IMR-90 (cell line): Measurements from ENCODE around the gene TTC1. TPM values are rescaled to one million over a fixed set of nuclear protein-coding genes. Genes with fewer than 3 reads are reported as not detected.

Experiments used
- ATAC-seq: fragments of 200-7000 bp; cut with Tn5 transposase; 2 replicates; pipeline ENCODE4 v1.9.1; 2020; ENCODE audit warnings: low read depth, mild to moderate bottlenecking, moderate library complexity
- BruUV-seq: library from RNA; stranded (reverse); fragments of 400-500 nt; replicated peaks from 2 replicates; lab custom pipeline; 2021; lab: Mats Ljungman, UMichigan
- CTCF ChIA-PET: fragments of 300-600 bp; formaldehyde crosslinking; extraction: SDS; loops from one replicate; lab custom pipeline; 2021; ENCODE audit warnings: antibody characterized with exemption; lab: Yijun Ruan, JAX
- POLR2A ChIA-PET: fragments of 300-600 bp; sonication (Branson Sonifier 250); formaldehyde crosslinking; loops from one replicate; lab custom pipeline; 2022; ENCODE audit warnings: antibody characterized with exemption; ENCODE audit not compliant: unreplicated experiment; lab: Charles Lee
- DNase-seq: peaks from one replicate; pipeline ENCODE4 v3.0.0; 2013
- H2AFZ ChIP-seq: replicated peaks from 2 replicates; pipeline ENCODE3; 2013; ENCODE audit warnings: low read length, mild to moderate bottlenecking; ENCODE audit not compliant: poor library complexity
- H2AK5ac ChIP-seq: 2 replicates; pipeline ENCODE4 v1.6.1; 2013; ENCODE audit warnings: low read depth, low read length, inconsistent platforms
- H2AK9ac ChIP-seq: replicated peaks from 2 replicates; pipeline ENCODE3; 2013; ENCODE audit warnings: mild to moderate bottlenecking, low read depth, low read length, moderate library complexity; ENCODE audit not compliant: poor library complexity
- H2BK120ac ChIP-seq: 2 replicates; pipeline ENCODE4 v1.6.1; 2013; ENCODE audit warnings: low read depth, low read length, inconsistent platforms
- H2BK15ac ChIP-seq: 3 replicates; pipeline ENCODE4 v1.6.1; 2013; ENCODE audit warnings: low read depth, low read length, inconsistent platforms
- H2BK20ac ChIP-seq: 2 replicates; pipeline ENCODE4 v1.6.1; 2013; ENCODE audit warnings: low read depth, mild to moderate bottlenecking, inconsistent platforms, low read length, moderate library complexity
- H2BK5ac ChIP-seq: 2 replicates; pipeline ENCODE4 v1.6.1; 2013; ENCODE audit warnings: mild to moderate bottlenecking, low read depth, low read length, inconsistent platforms; ENCODE audit not compliant: poor library complexity, severe bottlenecking
- H3K14ac ChIP-seq: replicated peaks from 2 replicates; pipeline ENCODE4 v1.6.1; 2013; ENCODE audit warnings: low read depth, low read length, inconsistent platforms
- H3K18ac ChIP-seq: 2 replicates; pipeline ENCODE4 v1.6.1; 2013; ENCODE audit warnings: low read depth, low read length, control low read depth
- H3K23ac ChIP-seq: 2 replicates; pipeline ENCODE4 v1.6.1; 2013; ENCODE audit warnings: low read depth, low read length, inconsistent platforms
- H3K27ac ChIP-seq: 2 replicates; pipeline ENCODE4 v1.5.1; 2013; ENCODE audit warnings: mild to moderate bottlenecking, control low read depth, low read length; ENCODE audit not compliant: insufficient read depth
- H3K27me3 ChIP-seq: 2 replicates; pipeline ENCODE4 v1.6.1; 2013; ENCODE audit warnings: low read length; ENCODE audit not compliant: control insufficient read depth, insufficient read depth
- H3K36me3 ChIP-seq: 2 replicates; pipeline ENCODE4 v1.6.1; 2013; ENCODE audit warnings: low read length, mixed read lengths; ENCODE audit not compliant: control insufficient read depth, insufficient read depth
- H3K4ac ChIP-seq: 2 replicates; pipeline ENCODE4 v1.6.1; 2013; ENCODE audit warnings: low read depth, low read length, inconsistent platforms
- H3K4me1 ChIP-seq: 2 replicates; pipeline ENCODE4 v1.6.1; 2013; ENCODE audit warnings: low read length, mixed read lengths; ENCODE audit not compliant: control insufficient read depth, insufficient read depth
- H3K4me2 ChIP-seq: 2 replicates; pipeline ENCODE4 v1.6.1; 2013; ENCODE audit warnings: low read depth, mild to moderate bottlenecking, control low read depth, low read length, moderate library complexity
- H3K4me3 ChIP-seq: 2 replicates; pipeline ENCODE4 v1.5.1; 2013; ENCODE audit warnings: low read depth, mild to moderate bottlenecking, control low read depth, low read length, moderate library complexity; ENCODE audit not compliant: insufficient read depth
- H3K56ac ChIP-seq: 2 replicates; pipeline ENCODE4 v1.6.1; 2013; ENCODE audit warnings: low read length, inconsistent platforms; ENCODE audit not compliant: insufficient read depth; ENCODE audit errors: extremely low read depth
- H3K79me1 ChIP-seq, 2 experiments: 2 replicates each; pipeline ENCODE4 v1.6.1; 2013; ENCODE audit warnings: low read length in 2 of 2, inconsistent platforms in 1 of 2, low read depth in 1 of 2
- H3K9ac ChIP-seq: 2 replicates; pipeline ENCODE4 v1.6.1; 2013; ENCODE audit warnings: low read depth, low read length, control low read depth
- H3K9me1 ChIP-seq: 2 replicates; pipeline ENCODE4 v1.6.1; 2013; ENCODE audit warnings: low read length, inconsistent platforms; ENCODE audit not compliant: insufficient read depth
- H3K9me3 ChIP-seq: 2 replicates; pipeline ENCODE4 v1.6.1; 2013; ENCODE audit warnings: low read length; ENCODE audit not compliant: control insufficient read depth, insufficient read depth
- H4K20me1 ChIP-seq: 2 replicates; pipeline ENCODE4 v1.6.1; 2013; ENCODE audit warnings: low read length, inconsistent platforms; ENCODE audit not compliant: insufficient read depth
- H4K5ac ChIP-seq: 2 replicates; pipeline ENCODE4 v1.6.1; 2013; ENCODE audit warnings: mild to moderate bottlenecking, low read depth, low read length, control low read depth
- H4K8ac ChIP-seq, 2 experiments: 2 replicates each; pipeline ENCODE4 v1.6.1; 2013; ENCODE audit warnings: low read depth in 2 of 2, low read length in 2 of 2, control low read depth in 1 of 2, inconsistent platforms in 1 of 2
- H4K91ac ChIP-seq: 2 replicates; pipeline ENCODE4 v1.6.1; 2013; ENCODE audit warnings: low read depth, low read length, inconsistent platforms; ENCODE audit not compliant: insufficient read depth
- BHLHE40 ChIP-seq: fragments of 150-350 bp; IDR thresholded peaks from 2 replicates; pipeline ENCODE4 v1.6.1; 2016; ENCODE audit warnings: mild to moderate bottlenecking, low read depth, low read length
- CEBPB ChIP-seq: IDR thresholded peaks from 2 replicates; pipeline ENCODE4 v1.6.1; 2012; ENCODE audit warnings: low read depth, low read length, improper control_type of control experiment
- CHD1 ChIP-seq: IDR thresholded peaks from 2 replicates; pipeline ENCODE4 v1.6.1; 2012; ENCODE audit warnings: low read depth, low read length, improper control_type of control experiment
- ELK1 ChIP-seq: fragments of 150-350 bp; IDR thresholded peaks from 2 replicates; pipeline ENCODE4 v1.6.1; 2016; ENCODE audit warnings: low read depth, mild to moderate bottlenecking, low read length, moderate library complexity, borderline replicate concordance
- FOS ChIP-seq: fragments of 150-350 bp; IDR thresholded peaks from 2 replicates; pipeline ENCODE4 v1.6.1; 2016; ENCODE audit warnings: low read depth, low read length
- MAFK ChIP-seq: IDR thresholded peaks from 2 replicates; pipeline ENCODE4 v1.6.1; 2012; ENCODE audit warnings: low read depth, low read length, improper control_type of control experiment
- MAZ ChIP-seq: IDR thresholded peaks from 2 replicates; pipeline ENCODE4 v1.6.1; 2012; ENCODE audit warnings: low read depth, mild to moderate bottlenecking, low read length, improper control_type of control experiment, moderate library complexity, borderline replicate concordance
- MXI1 ChIP-seq: IDR thresholded peaks from 2 replicates; pipeline ENCODE4 v1.6.1; 2012; ENCODE audit warnings: low read depth, mild to moderate bottlenecking, low read length, moderate library complexity, borderline replicate concordance
- NFE2L2 ChIP-seq: fragments of 150-350 bp; IDR thresholded peaks from 2 replicates; pipeline ENCODE4 v1.6.1; 2016; ENCODE audit warnings: low read depth, mild to moderate bottlenecking, low read length
- POLR2A ChIP-seq: IDR thresholded peaks from 2 replicates; pipeline ENCODE4 v1.6.1; 2012; ENCODE audit warnings: mild to moderate bottlenecking, low read depth, low read length
- RAD21 ChIP-seq: IDR thresholded peaks from 2 replicates; pipeline ENCODE4 v1.6.1; 2012; ENCODE audit warnings: low read length, improper control_type of control experiment
- RCOR1 ChIP-seq: IDR thresholded peaks from 2 replicates; pipeline ENCODE4 v1.6.1; 2012; ENCODE audit warnings: mild to moderate bottlenecking, low read length, improper control_type of control experiment; ENCODE audit not compliant: insufficient replicate concordance
- RFX5 ChIP-seq: IDR thresholded peaks from 2 replicates; pipeline ENCODE4 v1.8.0; 2012; ENCODE audit warnings: low read depth, mild to moderate bottlenecking, low read length, moderate library complexity
- SMC3 ChIP-seq: fragments of 150-350 bp; IDR thresholded peaks from 2 replicates; pipeline ENCODE4 v1.6.1; 2016; ENCODE audit warnings: low read depth, mild to moderate bottlenecking, antibody characterized with exemption, low read length, moderate library complexity
- WGBS, 2 experiments: methylation state at CpG; one replicate each; pipeline versions ENCODE4 v1.1.5 to v1.1.7; 2013; ENCODE audit warnings: missing lambda C conversion rate in 2 of 2; ENCODE audit not compliant: insufficient read length in 1 of 2; ENCODE audit errors: extremely low coverage in 2 of 2; 5-methylcytosine and 5-hydroxymethylcytosine counted together
- dilution Hi-C: fragments of 300-500 bp; cut with HindIII; formaldehyde crosslinking; loops from one replicate; pipeline ENCODE4 v1.14.3; 2018; ENCODE audit warnings: low sequenced_read_pairs; ENCODE audit not compliant: unreplicated experiment
- in situ Hi-C: fragments of 300-500 bp; cut with MboI; formaldehyde crosslinking; loops from 3 replicates; pipeline ENCODE4 v1.14.3; 2019; ENCODE audit warnings: low sequenced_read_pairs, inconsistent platforms, mixed read lengths
- intact Hi-C: fragments of 100-400 bp; cut with micrococcal nuclease; formaldehyde crosslinking; loops from 2 replicates; pipeline ENCODE4 v1.10.0; 2022
- polyA plus RNA-seq, 3 experiments: library from polyadenylated mRNA; depleted of rRNA; stranded (reverse); fragments of >200 nt; gene quantifications; 2 replicates each; pipeline ENCODE4 v1.2.3, GENCODE V29; 2012; ENCODE audit warnings: low replicate concordance in 1 of 3
- total RNA-seq: library from RNA; depleted of rRNA; stranded (reverse); fragments of >200 nt; gene quantifications from 2 replicates; pipeline ENCODE4 v1.2.3, GENCODE V29; 2012
- TF ChIP-seq, protein P1 (sequence below): conservative IDR thresholded peaks from 2 replicates; pipeline ENCODE4 v1.5.1; 2012; ENCODE audit warnings: mild to moderate bottlenecking, low read depth, low read length, improper control_type of control experiment
- TF ChIP-seq, protein P2 (sequence below): fragments of 150-350 bp; IDR thresholded peaks from 2 replicates; pipeline ENCODE4 v1.6.1; 2017; ENCODE audit warnings: mild to moderate bottlenecking, antibody characterized with exemption, low read length, low read depth

Gene TTC1
- total and polyA plus RNA-seq, 2 of the 4 experiments (the other 2 are of a cell fraction) = 23.1 to 41.1 TPM

GRCh38 chr5:159971514-159971913, 37.4 kb upstream of the TTC1 start:
- Histone ChIP-seq H3K9me1 (peaks cover 21% of the 10 kb centered on the region), H4K8ac (peak overlapping the region; percentile 71 to 80), H2BK120ac (peak overlapping the region; percentile 97), H2AFZ (peak overlapping the region; percentile 79), H4K91ac (peak overlapping the region; percentile 91), H2BK15ac (peak overlapping the region; percentile 87; the same call in 2 of the 3 replicates), H2AK9ac (no peak overlapping the region), H3K14ac (peak overlapping the region; percentile 89), H3K56ac (peak overlapping the region; percentile 51; the same call in 1 of the 2 replicates), H3K79me1 (peaks cover 0 to 5% of the 10 kb centered on the region in 2 experiments; a peak in 2 of 4 replicates), H3K9me3 (no peaks in the 10 kb centered on the region), H3K4me1 (peaks cover 23% of the 10 kb centered on the region), H3K27ac (peak overlapping the region; percentile 66; the same call in 1 of the 2 replicates), H4K20me1 (peaks cover 3% of the 10 kb centered on the region; the same call in 1 of the 2 replicates), H3K4me2 (peak overlapping the region; percentile 32; the same call in 1 of the 2 replicates), H3K18ac (peak overlapping the region; percentile 69), H4K5ac (peak overlapping the region; percentile 90), H3K23ac (peak overlapping the region; percentile 74), H3K4me3 (no peak overlapping the region), H3K27me3 (no peaks in the 10 kb centered on the region), H3K9ac (no peak overlapping the region), H3K36me3 (no peaks in the 10 kb centered on the region), H2AK5ac (peak overlapping the region; percentile 85), H2BK5ac (peak overlapping the region; percentile 83), H3K4ac (peak overlapping the region; percentile 94), H2BK20ac (peak overlapping the region; percentile 98)
- no TSS peak for BruUV-seq
- in situ Hi-C loops = loop anchor here (25.0 kb wide), 1 partner anchor 809 kb away; no protein-coding TSS in a partner anchor
- WGBS, 2 experiments = 100% methylated on average over 1 of the region's 11 CpGs; no CpG with 5 or more reads in 1 of the 2 experiments
- dilution Hi-C loops = no loop called here
- DNase-seq = no peak
- intact Hi-C loops = loop anchor here (10.0 kb wide), 3 partner anchors 207 to 807 kb away; partner anchors contain the start of gene RNF145
- TF ChIP-seq BHLHE40 (no peak), RAD21 (no peak), RCOR1 (no peak), MAFK (no peak), CEBPB (no peak), RFX5 (no peak), MAZ (no peak), CHD1 (no peak), POLR2A (no peak), SMC3 (no peak), FOS (no peak), ELK1 (no peak), MXI1 (no peak), NFE2L2 (no peak)
- TF ChIP-seq, protein P1, sequence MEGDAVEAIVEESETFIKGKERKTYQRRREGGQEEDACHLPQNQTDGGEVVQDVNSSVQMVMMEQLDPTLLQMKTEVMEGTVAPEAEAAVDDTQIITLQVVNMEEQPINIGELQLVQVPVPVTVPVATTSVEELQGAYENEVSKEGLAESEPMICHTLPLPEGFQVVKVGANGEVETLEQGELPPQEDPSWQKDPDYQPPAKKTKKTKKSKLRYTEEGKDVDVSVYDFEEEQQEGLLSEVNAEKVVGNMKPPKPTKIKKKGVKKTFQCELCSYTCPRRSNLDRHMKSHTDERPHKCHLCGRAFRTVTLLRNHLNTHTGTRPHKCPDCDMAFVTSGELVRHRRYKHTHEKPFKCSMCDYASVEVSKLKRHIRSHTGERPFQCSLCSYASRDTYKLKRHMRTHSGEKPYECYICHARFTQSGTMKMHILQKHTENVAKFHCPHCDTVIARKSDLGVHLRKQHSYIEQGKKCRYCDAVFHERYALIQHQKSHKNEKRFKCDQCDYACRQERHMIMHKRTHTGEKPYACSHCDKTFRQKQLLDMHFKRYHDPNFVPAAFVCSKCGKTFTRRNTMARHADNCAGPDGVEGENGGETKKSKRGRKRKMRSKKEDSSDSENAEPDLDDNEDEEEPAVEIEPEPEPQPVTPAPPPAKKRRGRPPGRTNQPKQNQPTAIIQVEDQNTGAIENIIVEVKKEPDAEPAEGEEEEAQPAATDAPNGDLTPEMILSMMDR = no peak
- TF ChIP-seq, protein P2, sequence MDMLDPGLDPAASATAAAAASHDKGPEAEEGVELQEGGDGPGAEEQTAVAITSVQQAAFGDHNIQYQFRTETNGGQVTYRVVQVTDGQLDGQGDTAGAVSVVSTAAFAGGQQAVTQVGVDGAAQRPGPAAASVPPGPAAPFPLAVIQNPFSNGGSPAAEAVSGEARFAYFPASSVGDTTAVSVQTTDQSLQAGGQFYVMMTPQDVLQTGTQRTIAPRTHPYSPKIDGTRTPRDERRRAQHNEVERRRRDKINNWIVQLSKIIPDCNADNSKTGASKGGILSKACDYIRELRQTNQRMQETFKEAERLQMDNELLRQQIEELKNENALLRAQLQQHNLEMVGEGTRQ = no peak
- no peak for ATAC-seq
- ChIA-PET CTCF (interaction anchor here (0.6 kb wide), 1 partner anchor 112 kb away, joined by 4 read pairs; no protein-coding TSS in a partner anchor), POLR2A (no interaction called here)
